ENCODE results near the gene ITGB8. TPM values are rescaled to one million over a fixed set of nuclear protein-coding genes. Genes with fewer than 3 reads are reported as not detected.

ITGB8 gene
- total and polyA plus RNA-seq, 9 of the 15 experiments (the other 6 are each of a cell fraction or from before 2014, with no cell fraction given) = under 0.01 to 0.03 (median 0.02) TPM; not detected in 6

DNA sequence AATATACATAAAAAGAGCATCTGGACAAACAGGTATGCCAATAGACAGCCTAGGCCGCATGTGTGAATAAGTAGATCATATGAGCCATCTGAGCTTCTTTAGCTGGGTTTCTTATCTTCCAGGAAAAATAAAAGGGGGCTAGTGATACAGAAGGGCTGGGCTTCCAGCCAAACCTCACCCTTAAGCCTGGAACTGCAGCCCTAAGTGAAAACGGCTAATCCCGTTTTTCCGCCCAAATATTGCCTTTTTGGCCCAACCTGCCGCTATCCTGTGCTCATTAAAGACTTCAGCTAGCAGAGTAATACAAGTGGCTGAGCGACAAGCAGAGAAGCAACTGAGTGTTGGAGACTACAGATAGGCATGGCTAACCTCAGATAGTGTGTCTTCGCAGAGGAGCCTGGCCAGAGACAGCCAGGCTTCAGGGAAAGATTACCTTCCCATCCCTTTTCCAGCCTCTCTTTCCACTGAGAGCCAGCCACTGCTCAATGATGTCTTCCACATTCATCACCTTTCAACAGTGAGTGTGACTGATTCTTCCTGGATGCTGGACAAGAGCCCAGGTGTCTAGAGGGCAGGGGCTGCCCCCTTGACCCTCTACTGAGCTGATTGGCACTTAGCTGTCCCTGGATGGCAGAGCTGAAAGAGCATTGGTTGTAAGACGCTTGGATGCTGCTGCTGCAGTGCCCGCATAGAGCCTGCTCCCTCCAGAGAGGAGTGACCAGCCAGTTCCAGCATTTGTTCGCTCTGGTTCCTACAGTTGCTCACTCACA is 108.9 kb downstream of the ITGB8 start (continued):
- no peak for TF ChIP-seq ZNF668 (CRISPR knock-in tag; IDR thresholded peaks at IDR 0.05)
- no peak for TF ChIP-seq TAF9B (IDR thresholded peaks at IDR 0.05; ENCODE audit: partially characterized antibody)
- TF ChIP-seq GMEB1 (CRISPR knock-in tag; IDR thresholded peaks at IDR 0.05) = no peak
- TF ChIP-seq ATF7 (IDR thresholded peaks at IDR 0.05) = no peak
- no peak for TF ChIP-seq SMARCE1 (IDR thresholded peaks at IDR 0.05)
- TF ChIP-seq ZNF695 (CRISPR knock-in tag; IDR thresholded peaks at IDR 0.05) = no peak
- no peak for TF ChIP-seq MLLT1 (IDR thresholded peaks at IDR 0.05)
- TF ChIP-seq RBBP5 (IDR thresholded peaks at IDR 0.05; ENCODE audit: borderline replicate concordance, insufficient read depth, low read length, poor library complexity, severe bottlenecking) = no peak
